ENCODE measurements around the gene FYN. TPM values are rescaled to one million over a fixed set of nuclear protein-coding genes. Genes with fewer than 3 reads are reported as not detected.

Gene FYN
- total RNA-seq, 1 donor from 2014 or later, result 124 TPM

DNA sequence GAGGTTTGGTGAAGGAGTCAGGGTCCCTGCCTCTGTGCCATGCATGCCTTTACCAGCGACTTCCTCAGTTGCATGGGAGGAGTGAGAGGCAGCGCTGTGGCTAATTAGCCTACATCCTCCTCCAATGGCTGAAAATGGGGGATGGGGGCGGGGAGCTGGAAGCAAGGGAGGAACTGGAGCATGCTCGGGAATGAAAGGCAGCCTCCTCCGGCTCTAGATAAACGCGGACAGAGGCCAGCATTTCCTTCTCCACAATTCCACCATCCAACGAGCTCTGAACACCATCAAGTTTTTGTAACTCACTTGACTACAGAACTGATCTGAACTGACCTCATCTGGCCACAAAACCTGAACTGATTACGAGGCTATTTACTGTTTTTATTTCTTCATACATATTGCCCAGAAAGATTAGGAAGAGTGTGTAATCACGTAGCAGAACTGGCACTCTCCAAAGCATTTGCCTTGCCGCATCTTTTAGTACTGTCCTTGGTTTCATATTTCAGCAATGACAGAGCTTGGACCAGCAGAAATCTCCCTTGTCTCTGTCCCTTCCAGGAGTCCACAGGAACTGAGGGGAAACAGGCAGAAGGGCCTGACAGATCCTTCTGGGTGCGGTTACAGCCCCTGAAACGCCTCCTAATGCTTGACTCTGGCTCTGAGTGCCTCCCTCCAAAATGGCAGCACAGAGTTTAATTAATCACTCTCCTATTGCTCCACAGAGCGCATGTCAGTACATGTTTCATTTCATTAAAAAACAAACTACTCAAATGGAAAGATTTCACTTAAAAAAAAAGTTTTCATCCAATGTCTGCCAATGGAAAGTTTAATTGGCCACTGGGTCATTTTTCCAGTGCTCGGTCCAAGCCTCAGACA lies 209.3 kb downstream of the FYN start:
- H3K4me1 ChIP-seq (ENCODE audit: control insufficient read depth in 3 of 3, insufficient read depth in 3 of 3, low read length in 3 of 3), result peaks cover 65 to 66% (median 66%) of the 10 kb centered on the region in 3 donors
- no peaks in the 10 kb centered on the region for H3K9me3 ChIP-seq (ENCODE audit: control insufficient read depth in 3 of 3, low read length in 3 of 3)
- peak overlapping the region; percentile 80 for H3K27ac ChIP-seq (ENCODE audit: low read depth, low read length)
- H3K27me3 ChIP-seq (ENCODE audit: control insufficient read depth in 3 of 3, insufficient read depth in 3 of 3, low read length in 3 of 3), result no peaks in the 10 kb centered on the region
- peaks cover 0 to 2% (median 0%) of the 10 kb centered on the region in 3 donors for H3K36me3 ChIP-seq (ENCODE audit: control insufficient read depth in 3 of 3, insufficient read depth in 3 of 3, low read length in 3 of 3)
- H3K9ac ChIP-seq (ENCODE audit: low read depth in 1 of 3, low read length in 3 of 3), result peak overlapping the region in 2 of 3 donors; percentile 1 to 62
- H3K4me3 ChIP-seq (ENCODE audit: low read length in 3 of 3), result peak overlapping the region; percentile 17 to 55 (median 52)

DNA sequence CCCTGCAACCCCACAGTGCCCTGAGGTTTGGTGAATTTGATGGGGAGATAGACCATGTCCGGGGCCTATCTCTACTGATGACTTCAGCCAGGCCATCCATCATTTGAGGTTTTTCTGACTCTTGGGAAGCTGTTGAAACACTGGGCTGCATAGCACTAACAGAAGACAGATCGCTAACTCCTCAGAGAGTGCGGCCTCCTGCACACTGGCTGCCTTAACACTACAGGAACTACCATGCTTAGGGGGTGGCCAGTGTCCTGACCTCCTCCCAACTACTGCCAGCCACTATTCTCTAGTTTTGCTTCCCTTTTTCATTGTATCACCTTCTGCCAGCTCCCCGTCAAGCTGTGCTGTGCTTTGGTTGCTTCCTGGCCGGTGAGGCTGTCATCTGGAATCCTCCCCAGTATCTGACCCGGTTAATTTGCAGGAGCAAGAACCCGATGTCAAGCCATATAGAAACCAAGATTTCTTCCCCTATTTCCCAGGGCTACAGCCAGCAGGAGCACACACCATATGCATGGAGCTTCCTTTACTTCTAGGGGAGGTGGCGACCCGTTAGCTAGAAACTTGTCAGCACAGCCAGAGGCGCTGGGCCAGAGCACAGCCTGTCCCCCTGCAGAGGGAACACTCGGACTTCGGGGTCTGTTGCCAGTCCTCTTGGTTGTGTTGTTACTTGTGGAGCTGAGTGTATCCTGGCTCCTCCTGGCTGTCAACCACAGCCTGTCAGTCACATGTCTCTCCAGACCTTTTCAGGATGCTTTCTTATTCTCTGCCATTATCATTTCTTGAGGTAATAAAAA lies 210.3 kb downstream of the FYN start:
- Histone ChIP-seq H3K4me3 (ENCODE audit: low read length in 3 of 3) (peak overlapping the region; percentile 26 to 55 (median 45)), H3K4me1 (ENCODE audit: control insufficient read depth in 3 of 3, insufficient read depth in 3 of 3, low read length in 3 of 3) (peaks cover 56 to 60% (median 57%) of the 10 kb centered on the region in 3 donors)

DNA sequence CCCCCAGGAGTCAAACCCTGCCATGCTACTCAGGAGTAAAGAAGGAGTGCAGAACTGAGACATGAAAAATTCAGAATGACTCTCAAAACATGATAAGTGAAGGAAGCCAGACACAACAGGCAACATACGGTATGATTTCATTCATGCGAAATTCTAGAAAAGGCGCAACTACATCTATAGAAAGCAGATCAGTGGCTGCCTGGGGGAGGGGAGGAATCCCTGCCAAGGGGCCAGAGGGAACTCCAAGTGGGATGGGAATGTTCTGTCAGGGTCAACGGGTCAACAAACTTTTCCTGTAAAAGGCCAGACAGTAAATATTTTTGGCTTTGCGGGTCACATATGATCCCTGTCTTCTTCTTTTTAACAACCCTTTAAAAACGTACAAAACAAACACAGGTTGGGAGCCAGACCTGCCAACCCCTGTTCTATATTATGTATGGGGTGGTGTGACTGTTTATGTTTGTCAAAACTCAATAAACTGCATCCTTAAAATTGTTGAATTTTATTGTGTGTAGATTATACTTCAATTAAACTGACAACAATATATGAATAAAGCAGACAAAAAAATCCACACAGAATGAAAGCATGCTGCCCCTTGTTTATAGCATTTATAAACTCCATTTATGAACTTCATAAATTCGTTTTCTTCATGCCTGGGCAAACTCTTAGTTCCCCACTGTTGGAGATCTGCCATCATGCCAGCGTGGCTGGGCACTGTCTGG lies 211.0 kb downstream of the FYN start:
- Histone ChIP-seq H3K27me3 (ENCODE audit: control insufficient read depth in 3 of 3, insufficient read depth in 3 of 3, low read length in 3 of 3) (no peaks in the 10 kb centered on the region), H3K9ac (ENCODE audit: low read depth in 1 of 3, low read length in 3 of 3) (peak overlapping the region; percentile 35 to 51 (median 43)), H3K9me3 (ENCODE audit: control insufficient read depth in 3 of 3, low read length in 3 of 3) (no peaks in the 10 kb centered on the region), H3K27ac (ENCODE audit: low read depth, low read length) (peak overlapping the region; percentile 80), H3K4me1 (ENCODE audit: control insufficient read depth in 3 of 3, insufficient read depth in 3 of 3, low read length in 3 of 3) (peaks cover 51 to 56% (median 53%) of the 10 kb centered on the region in 3 donors), H3K36me3 (ENCODE audit: control insufficient read depth in 3 of 3, insufficient read depth in 3 of 3, low read length in 3 of 3) (no peaks in the 10 kb centered on the region), H3K4me3 (ENCODE audit: low read length in 3 of 3) (peak overlapping the region; percentile 48 to 66 (median 52))

More for the DNA sequence above, 210.3 kb downstream of the FYN start:
- peak overlapping the region; percentile 80 for H3K27ac ChIP-seq (ENCODE audit: low read depth, low read length)
- H3K36me3 ChIP-seq (ENCODE audit: control insufficient read depth in 3 of 3, insufficient read depth in 3 of 3, low read length in 3 of 3), result peaks cover 0 to 1% (median 0%) of the 10 kb centered on the region in 3 donors
- H3K9ac ChIP-seq (ENCODE audit: low read depth in 1 of 3, low read length in 3 of 3), result peak overlapping the region in 1 of 3 donors; percentile 62
- H3K9me3 ChIP-seq (ENCODE audit: control insufficient read depth in 3 of 3, low read length in 3 of 3), result no peaks in the 10 kb centered on the region
- no peaks in the 10 kb centered on the region for H3K27me3 ChIP-seq (ENCODE audit: control insufficient read depth in 3 of 3, insufficient read depth in 3 of 3, low read length in 3 of 3)

DNA sequence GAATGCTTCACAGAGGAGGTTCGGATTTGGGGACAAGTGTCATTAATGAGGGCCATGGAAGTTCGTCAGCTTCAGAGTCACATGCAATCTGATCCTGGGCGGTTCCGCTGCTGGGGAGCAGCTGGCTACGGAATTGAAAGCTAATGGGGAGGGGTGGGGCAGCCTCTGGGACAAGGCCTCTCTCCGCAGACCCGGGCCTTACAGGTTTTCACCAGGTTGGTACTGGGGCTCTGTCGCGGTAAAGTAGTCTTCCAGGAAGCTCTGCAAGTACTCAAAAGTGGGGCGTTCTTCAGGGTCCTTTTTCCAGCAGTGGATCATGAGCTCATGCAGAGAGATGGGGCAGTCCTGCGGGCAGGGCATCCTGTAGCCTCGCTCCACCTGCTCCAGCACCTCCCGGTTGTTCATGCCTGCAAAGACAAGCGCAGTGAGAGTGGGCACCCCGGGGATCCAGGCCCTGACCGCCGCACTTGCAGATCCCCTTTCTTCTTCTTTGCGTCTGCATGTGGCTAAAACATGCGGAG lies 211.7 kb downstream of the FYN start:
- Histone ChIP-seq H3K36me3 (ENCODE audit: control insufficient read depth in 3 of 3, insufficient read depth in 3 of 3, low read length in 3 of 3) (no peaks in the 10 kb centered on the region), H3K4me1 (ENCODE audit: control insufficient read depth in 3 of 3, insufficient read depth in 3 of 3, low read length in 3 of 3) (peaks cover 44 to 51% (median 47%) of the 10 kb centered on the region in 3 donors), H3K27me3 (ENCODE audit: control insufficient read depth in 3 of 3, insufficient read depth in 3 of 3, low read length in 3 of 3) (no peaks in the 10 kb centered on the region), H3K4me3 (ENCODE audit: low read length in 3 of 3) (peak overlapping the region; percentile 48 to 66 (median 52)), H3K27ac (ENCODE audit: low read depth, low read length) (peak overlapping the region; percentile 80), H3K9ac (ENCODE audit: low read depth in 1 of 3, low read length in 3 of 3) (peak overlapping the region; percentile 35 to 54 (median 51)), H3K9me3 (ENCODE audit: control insufficient read depth in 3 of 3, low read length in 3 of 3) (no peaks in the 10 kb centered on the region)

DNA sequence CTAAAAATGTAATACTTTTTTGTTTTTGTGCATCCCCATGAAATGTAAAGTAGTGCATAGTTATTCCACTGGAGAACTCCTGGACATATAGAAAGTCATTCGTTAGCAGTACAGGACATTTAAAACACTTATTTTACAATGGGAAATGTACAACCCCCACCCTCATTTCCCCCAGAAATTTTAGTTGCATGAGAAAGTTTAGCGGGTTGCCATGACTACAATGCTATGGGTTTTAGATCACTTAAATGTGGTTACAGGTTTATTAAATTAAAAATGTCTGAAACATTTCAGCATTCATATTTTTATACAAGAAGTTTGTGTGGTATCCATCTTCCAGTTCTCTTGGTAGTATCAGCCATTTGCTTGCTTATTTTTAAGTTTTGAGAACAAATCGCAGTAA lies 212.7 kb downstream of the FYN start:
- Histone ChIP-seq H3K9me3 (ENCODE audit: control insufficient read depth in 3 of 3, low read length in 3 of 3) (no peaks in the 10 kb centered on the region), H3K27ac (ENCODE audit: low read depth, low read length) (no peak overlapping the region), H3K4me3 (ENCODE audit: low read length in 3 of 3) (no peak overlapping the region), H3K36me3 (ENCODE audit: control insufficient read depth in 3 of 3, insufficient read depth in 3 of 3, low read length in 3 of 3) (no peaks in the 10 kb centered on the region), H3K27me3 (ENCODE audit: control insufficient read depth in 3 of 3, insufficient read depth in 3 of 3, low read length in 3 of 3) (no peaks in the 10 kb centered on the region), H3K9ac (ENCODE audit: low read depth in 1 of 3, low read length in 3 of 3) (no peak overlapping the region), H3K4me1 (ENCODE audit: control insufficient read depth in 3 of 3, insufficient read depth in 3 of 3, low read length in 3 of 3) (peaks cover 38 to 44% (median 40%) of the 10 kb centered on the region in 3 donors)

DNA sequence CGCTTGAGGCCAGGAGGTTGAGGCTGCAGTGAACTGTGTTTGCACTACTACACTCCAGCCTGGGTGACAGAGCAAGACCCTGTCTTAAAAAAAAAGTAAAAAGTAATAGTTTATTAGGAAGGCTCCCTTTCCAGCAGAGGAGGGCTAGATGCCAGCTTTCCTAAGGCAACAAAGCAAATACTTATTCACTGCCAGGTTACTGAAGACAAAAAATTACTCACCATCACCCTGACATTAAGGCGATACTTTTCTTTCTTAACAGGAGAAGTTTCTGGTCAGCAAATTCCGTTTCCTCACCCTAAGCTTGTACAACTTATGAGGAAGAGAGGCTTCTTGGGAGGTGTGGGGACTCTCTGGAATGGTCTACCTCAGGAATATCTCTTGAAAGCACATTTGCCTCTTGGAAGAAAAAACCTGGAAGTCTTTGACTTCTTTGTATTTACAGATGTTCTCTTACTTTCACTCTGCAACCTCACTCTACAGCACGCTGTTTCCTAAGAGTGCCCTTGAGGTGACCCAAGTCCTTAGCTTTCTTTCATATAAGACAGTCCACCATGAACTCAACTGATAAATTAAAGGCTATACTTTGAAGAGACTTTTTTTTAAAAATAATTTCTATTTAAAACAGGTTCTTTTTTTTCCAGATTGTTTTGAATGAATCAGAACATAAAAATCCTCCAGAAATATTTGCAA lies 214.6 kb downstream of the FYN start:
- no peak overlapping the region for H3K4me3 ChIP-seq (ENCODE audit: low read length in 3 of 3)
- no peak overlapping the region for H3K27ac ChIP-seq (ENCODE audit: low read depth, low read length)
- no peaks in the 10 kb centered on the region for H3K9me3 ChIP-seq (ENCODE audit: control insufficient read depth in 3 of 3, low read length in 3 of 3)
- H3K9ac ChIP-seq (ENCODE audit: low read depth in 1 of 3, low read length in 3 of 3), result no peak overlapping the region
- H3K27me3 ChIP-seq (ENCODE audit: control insufficient read depth in 3 of 3, insufficient read depth in 3 of 3, low read length in 3 of 3), result no peaks in the 10 kb centered on the region
- no peaks in the 10 kb centered on the region for H3K36me3 ChIP-seq (ENCODE audit: control insufficient read depth in 3 of 3, insufficient read depth in 3 of 3, low read length in 3 of 3)
- H3K4me1 ChIP-seq (ENCODE audit: control insufficient read depth in 3 of 3, insufficient read depth in 3 of 3, low read length in 3 of 3), result peaks cover 23 to 29% (median 27%) of the 10 kb centered on the region in 3 donors

DNA sequence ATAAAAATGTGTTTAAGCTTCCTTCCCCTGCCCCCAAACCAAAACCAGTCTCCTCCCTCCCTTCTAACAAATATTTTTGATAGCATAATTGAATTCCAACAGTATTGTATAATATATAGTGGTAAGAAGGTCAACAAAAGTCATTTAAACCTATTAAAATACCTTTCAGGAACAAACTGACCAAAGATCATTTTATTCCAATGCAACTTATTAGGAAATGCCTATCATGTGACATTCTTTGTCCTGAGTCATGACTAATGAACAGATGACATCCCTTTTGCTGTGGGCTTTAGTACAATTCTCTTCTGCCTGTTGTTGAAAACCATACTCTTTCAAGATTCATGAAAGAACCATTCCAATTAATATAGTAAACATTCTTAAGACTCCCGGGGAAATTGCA lies 216.1 kb downstream of the FYN start:
- no peaks in the 10 kb centered on the region for H3K9me3 ChIP-seq (ENCODE audit: control insufficient read depth in 3 of 3, low read length in 3 of 3)
- no peaks in the 10 kb centered on the region for H3K36me3 ChIP-seq (ENCODE audit: control insufficient read depth in 3 of 3, insufficient read depth in 3 of 3, low read length in 3 of 3)
- H3K4me1 ChIP-seq (ENCODE audit: control insufficient read depth in 3 of 3, insufficient read depth in 3 of 3, low read length in 3 of 3), result peaks cover 9 to 14% (median 13%) of the 10 kb centered on the region in 3 donors
- H3K27ac ChIP-seq (ENCODE audit: low read depth, low read length), result peak overlapping the region; percentile 10
- H3K4me3 ChIP-seq (ENCODE audit: low read length in 3 of 3), result no peak overlapping the region
- H3K9ac ChIP-seq (ENCODE audit: low read depth in 1 of 3, low read length in 3 of 3), result no peak overlapping the region
- no peaks in the 10 kb centered on the region for H3K27me3 ChIP-seq (ENCODE audit: control insufficient read depth in 3 of 3, insufficient read depth in 3 of 3, low read length in 3 of 3)

DNA sequence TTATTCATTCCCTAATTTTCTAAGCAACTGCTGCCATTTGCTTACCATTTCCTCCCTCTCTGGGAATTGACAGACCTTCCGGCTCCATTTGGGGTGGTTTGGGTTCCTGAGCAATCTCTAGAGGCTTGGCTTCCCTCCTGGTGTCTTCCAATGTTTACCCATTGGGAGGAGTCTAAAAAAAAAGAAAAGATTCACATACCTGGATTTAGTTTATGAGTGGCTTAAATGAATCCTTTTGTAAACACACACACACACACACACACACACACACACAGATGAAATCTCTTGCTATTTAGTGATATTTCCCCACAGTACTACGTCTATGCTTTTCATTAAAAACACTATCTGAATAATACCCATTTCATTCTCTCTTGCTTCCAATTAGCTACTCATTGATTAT lies 219.3 kb downstream of the FYN start:
- no peaks in the 10 kb centered on the region for H3K36me3 ChIP-seq (ENCODE audit: control insufficient read depth in 3 of 3, insufficient read depth in 3 of 3, low read length in 3 of 3)
- no peaks in the 10 kb centered on the region for H3K9me3 ChIP-seq (ENCODE audit: control insufficient read depth in 3 of 3, low read length in 3 of 3)
- H3K9ac ChIP-seq (ENCODE audit: low read depth in 1 of 3, low read length in 3 of 3), result no peak overlapping the region
- H3K4me1 ChIP-seq (ENCODE audit: control insufficient read depth in 3 of 3, insufficient read depth in 3 of 3, low read length in 3 of 3), result peaks cover 9 to 20% (median 10%) of the 10 kb centered on the region in 3 donors
- no peak overlapping the region for H3K4me3 ChIP-seq (ENCODE audit: low read length in 3 of 3)
- no peaks in the 10 kb centered on the region for H3K27me3 ChIP-seq (ENCODE audit: control insufficient read depth in 3 of 3, insufficient read depth in 3 of 3, low read length in 3 of 3)
- H3K27ac ChIP-seq (ENCODE audit: low read depth, low read length), result no peak overlapping the region

DNA sequence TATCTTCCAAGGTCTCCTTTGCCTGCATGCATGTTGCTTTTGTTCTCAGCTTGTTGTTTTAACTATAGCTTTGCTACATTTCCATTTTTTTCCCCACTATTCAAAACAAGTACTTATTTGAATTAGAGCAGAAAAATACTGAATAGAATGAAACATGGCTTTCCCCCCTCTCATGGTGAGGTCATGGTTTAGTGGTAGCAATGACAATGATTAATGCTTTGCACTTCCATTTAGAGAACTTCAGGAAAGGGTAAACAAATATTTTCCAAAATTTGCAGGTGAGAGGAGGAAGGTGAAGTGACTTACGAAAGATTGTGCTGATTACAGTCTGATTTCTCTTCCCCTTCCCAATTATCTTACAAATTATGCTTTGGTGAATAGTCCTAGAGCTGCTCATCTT lies 219.8 kb downstream of the FYN start:
- Histone ChIP-seq H3K27ac (ENCODE audit: low read depth, low read length) (no peak overlapping the region), H3K9ac (ENCODE audit: low read depth in 1 of 3, low read length in 3 of 3) (no peak overlapping the region), H3K9me3 (ENCODE audit: control insufficient read depth in 3 of 3, low read length in 3 of 3) (no peaks in the 10 kb centered on the region), H3K27me3 (ENCODE audit: control insufficient read depth in 3 of 3, insufficient read depth in 3 of 3, low read length in 3 of 3) (no peaks in the 10 kb centered on the region), H3K36me3 (ENCODE audit: control insufficient read depth in 3 of 3, insufficient read depth in 3 of 3, low read length in 3 of 3) (no peaks in the 10 kb centered on the region), H3K4me3 (ENCODE audit: low read length in 3 of 3) (no peak overlapping the region), H3K4me1 (ENCODE audit: control insufficient read depth in 3 of 3, insufficient read depth in 3 of 3, low read length in 3 of 3) (peaks cover 9 to 20% (median 10%) of the 10 kb centered on the region in 3 donors)
